ENCODE results near the gene EPC1.
A peak's percentile ranks its signal among the peaks of the same experiment; 100 is the strongest.
"Not testable (repeated sequence)": the region's sequence is repeated elsewhere in the genome, so short reads cannot be mapped to it uniquely, and the experiment has no call there.

The EPC1 gene

GRCh38 chr10:32372000-32372875 lies 25.3 kb upstream of the EPC1 start:
- no peak for DNase-seq (ENCODE audit: low read depth, low spot score)

GRCh38 chr10:32371101-32371500 lies 24.1 kb upstream of the EPC1 start:
- DNase-seq (ENCODE audit: low read depth, low spot score), result no peak

DNA sequence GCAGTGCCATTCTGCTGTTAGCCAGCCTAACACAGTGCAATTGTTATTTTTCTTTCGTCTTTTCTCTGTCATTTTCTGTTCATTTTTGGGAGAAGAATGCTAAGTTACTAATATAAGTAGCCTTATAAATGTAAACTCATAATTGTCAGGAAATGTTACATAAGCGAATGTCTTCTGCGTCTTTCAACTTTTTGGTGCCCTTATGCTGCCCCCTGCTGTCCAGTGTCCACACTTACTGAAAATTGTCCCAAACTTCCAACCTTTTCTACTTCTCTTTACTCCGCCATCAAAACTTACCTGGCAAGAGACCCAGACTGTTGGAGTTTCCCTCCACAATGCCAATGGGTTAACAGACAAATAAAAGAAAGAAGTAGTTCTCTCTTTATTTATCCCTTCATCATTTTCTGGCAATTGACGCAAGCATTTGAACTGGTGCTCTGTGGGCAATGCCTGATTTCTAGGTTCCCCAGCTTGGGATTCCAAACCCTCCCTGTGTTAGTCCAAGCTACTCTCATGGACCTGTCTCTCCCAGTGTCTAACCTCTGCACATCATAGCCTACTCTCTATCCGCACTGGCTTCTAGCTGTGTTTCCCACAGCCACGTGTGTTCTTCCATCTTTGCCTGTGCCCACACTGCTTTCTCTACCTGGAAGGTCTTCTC lies 21.0 kb upstream of the EPC1 start:
- DNase-seq (ENCODE audit: low read depth, low spot score), result peak; percentile 40

- DNase-seq (ENCODE audit: low read depth, low spot score), result no peak
These were observed 19.6 kb upstream of the EPC1 start for GRCh38 chr10:32366588-32366987.

DNA sequence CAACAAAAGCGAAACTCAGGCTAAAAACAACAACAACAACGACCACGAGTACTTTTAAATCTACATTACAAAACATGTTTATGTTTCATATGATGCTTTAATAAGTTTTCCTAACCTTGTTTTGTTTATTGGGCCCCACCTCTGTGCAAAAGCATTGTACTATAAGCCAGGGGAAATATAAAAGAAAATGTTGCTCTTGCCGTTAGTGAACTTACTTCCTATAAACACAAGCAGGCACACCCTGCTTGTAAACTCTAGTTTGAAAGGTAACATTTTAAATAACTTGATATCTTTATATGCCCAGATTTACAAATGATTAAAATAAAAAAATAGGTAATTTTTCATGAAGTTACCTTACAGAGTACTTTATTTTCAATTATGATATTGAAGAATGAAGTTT lies 19.2 kb upstream of the EPC1 start:
- no peak for DNase-seq (ENCODE audit: low read depth, low spot score)

DNA sequence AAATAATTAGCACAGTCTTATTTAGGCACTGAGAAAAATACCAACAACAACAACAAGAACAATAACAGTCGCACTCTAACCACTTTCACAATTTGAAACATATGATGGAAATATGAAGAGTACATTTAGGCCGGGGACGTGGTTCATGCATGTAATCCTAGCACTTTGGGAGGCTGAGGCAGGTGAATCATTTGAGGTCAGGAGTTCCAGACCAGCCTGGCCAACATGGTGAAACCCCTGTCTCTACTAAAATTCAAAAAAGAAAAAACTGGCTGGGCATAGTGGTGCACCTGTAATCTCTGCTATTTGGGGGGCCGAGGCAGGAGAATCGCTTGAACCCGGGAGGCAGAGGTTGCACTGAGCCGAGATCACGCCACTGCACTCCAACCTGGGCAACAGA lies 18.4 kb upstream of the EPC1 start:
- DNase-seq (ENCODE audit: low read depth, low spot score), result not testable (repeated sequence)

DNA sequence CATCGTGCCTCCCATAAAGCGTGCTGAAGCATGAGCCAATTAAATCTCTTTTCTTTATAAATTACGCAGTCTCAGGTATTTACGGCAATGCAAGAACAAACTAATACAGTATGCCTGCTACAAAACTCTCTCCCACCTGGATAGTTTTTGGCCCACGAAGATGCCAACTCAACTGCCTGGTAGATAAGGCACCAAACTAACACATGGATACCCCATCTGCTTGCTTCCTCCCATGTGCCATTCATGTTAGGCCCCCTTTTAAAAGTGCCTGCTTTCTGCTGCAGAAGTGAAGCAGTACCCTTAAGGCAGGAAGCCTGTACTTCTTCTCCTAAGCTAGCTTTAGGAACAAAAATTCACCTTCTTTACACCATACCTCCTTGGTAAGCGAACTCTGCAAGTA lies 15.6 kb upstream of the EPC1 start:
- no peak for DNase-seq (ENCODE audit: low read depth, low spot score)

DNA sequence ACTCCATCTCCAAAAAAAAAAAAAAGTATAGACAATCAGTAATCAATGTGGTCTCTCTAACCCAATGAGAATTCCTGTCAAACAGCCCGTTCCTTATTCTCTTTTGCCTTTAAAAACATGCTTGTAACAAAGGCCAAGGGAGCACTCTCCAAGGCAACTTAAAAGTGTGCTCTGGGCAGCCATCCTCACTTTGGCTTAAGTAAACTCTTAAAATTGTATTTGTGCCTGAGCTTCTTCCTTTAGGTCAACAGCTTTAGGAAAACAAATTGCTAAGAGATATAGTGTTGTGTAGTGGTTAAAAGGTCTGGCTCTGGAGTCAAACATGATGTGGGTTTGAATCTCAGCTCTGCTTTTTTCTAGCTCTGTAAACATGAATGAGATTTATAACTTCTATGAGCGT lies 13.9 kb upstream of the EPC1 start:
- DNase-seq (ENCODE audit: low read depth, low spot score), result no peak

DNA sequence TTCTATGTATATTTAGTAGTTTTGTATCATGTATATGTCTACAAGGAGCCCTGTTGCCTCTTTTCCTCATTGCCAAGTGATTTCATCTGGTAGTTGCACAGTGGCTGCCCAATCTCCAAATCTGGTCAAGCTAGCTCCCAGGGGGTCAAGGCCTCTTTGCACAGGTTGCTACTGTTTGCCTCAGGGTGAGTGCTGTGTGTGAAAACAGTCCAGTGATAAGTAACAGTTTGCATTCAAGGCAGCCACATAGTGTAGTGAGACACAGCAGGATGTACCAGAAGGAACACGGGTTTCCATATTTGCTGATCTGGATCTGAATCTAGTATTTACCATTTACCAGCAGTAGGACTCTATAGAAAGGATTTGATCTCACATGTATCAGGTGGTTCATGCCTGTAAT lies 13.3 kb upstream of the EPC1 start:
- no peak for DNase-seq (ENCODE audit: low read depth, low spot score)

GRCh38 chr10:32357056-32357735 lies 10.2 kb upstream of the EPC1 start:
- no peak for DNase-seq (ENCODE audit: low read depth, low spot score)

DNA sequence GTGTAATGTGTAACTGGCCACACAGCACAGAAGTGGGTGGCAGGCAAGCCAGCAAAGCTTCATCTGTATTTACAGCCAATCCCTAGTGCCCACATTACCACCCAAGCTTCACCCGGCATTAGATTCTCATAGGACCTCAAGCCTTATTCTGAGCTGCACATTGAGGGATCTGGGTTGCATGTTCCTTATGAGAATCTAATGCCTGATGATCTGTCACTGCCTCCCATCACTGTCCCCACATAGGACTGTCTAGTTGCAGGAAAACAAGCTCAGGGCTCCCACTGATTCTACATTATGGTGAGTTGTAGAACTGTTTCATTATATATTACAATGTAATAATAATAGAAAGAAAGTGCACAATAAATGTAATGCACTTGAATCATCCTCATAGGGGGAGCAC lies 7.7 kb upstream of the EPC1 start:
- not testable (repeated sequence) for DNase-seq (ENCODE audit: low read depth, low spot score)

DNA sequence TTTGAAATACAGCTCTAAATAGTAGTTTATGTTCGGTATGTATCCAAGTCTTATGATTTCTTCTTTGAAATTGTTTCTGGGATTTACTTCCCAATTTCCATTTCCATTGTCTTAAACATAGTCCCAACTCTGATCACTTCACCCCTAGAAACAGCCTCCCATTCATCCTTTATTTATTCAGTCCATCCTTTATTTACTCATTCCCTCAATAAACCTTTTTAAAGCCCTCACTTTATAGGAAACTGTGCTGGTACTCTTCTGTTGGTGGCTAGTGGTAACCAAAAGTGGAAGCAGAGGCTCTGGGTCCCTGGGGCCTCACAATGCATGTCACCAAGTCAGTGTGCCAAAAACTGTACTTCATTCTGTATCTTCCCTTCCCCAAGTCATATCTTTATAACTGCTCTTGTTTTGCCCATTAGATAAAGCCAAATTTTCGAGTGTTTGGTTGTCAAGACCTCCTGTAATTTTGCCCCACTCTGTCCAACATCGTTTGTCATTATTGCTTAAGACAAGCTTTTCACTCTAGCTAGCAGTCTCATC lies 3.9 kb upstream of the EPC1 start:
- DNase-seq (ENCODE audit: low read depth, low spot score), result no peak

GRCh38 chr10:32349968-32350738 lies 3.2 kb upstream of the EPC1 start:
- no peak for DNase-seq (ENCODE audit: low read depth, low spot score)

DNA sequence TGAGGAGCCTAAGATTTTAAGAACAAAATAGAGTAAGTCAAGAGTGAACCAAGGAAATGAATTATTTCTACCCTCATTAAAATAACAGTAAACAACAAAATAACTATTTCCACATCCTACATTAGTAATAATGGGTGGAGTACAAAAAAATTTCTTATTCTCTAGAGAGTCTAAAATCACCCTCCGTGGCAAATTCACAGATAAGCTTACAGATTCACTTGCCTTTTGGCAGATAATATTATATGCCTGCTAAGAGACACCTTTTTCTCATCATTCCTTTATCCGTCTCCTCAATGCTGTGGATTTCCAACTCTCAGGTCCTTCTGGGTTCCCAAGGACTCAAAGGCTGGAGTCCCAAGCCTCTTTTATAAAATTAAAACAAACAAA lies 2.2 kb upstream of the EPC1 start:
- DNase-seq (ENCODE audit: low read depth, low spot score), result no peak

DNA sequence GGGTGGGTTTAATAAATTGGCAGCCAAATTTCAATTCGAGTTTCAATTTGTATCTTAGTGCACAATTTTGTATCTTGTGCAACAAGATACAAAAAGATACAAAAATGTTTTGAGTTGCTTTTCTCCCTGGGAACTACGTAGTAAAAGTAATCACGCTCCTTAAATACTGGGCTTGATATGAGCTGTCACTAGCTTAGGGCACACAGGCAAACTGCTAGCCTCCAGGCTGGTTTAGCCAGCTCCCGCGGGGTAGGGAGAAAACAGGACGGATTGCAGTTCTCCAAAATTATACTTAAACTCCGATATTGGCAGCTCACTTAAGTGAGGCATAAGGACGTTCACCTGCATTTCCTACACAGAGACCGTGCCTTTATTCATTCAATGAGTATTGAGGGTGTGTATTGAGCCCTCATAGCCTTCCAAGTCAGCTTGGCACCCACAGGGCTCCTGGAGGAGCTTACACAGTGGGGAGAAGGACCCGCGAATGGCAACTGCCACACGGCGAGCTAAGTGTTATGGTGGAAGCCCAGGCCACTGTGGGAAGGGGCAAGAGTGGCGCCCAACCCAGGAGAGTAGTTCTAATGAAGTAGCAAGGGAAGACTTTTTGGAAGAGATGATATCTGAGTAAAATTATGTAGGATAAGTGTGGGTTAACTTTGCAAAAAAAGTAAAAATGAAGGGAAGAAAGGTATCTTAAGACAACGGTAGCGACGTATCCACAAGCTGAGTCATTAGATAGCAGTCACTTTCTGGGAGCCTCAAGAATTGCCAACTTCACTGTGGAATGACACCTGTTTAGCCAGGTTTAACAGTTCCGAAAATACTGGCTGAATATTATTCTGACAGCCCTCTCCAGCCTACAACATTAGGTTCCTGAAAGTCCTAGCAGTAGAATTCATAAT lies 1.6 kb upstream of the EPC1 start:
- peak; percentile 23 for DNase-seq (ENCODE audit: low read depth, low spot score)

- DNase-seq (ENCODE audit: low read depth, low spot score), result no peak
These were observed 535 bp upstream of the EPC1 start for GRCh38 chr10:32347363-32348022.

DNA sequence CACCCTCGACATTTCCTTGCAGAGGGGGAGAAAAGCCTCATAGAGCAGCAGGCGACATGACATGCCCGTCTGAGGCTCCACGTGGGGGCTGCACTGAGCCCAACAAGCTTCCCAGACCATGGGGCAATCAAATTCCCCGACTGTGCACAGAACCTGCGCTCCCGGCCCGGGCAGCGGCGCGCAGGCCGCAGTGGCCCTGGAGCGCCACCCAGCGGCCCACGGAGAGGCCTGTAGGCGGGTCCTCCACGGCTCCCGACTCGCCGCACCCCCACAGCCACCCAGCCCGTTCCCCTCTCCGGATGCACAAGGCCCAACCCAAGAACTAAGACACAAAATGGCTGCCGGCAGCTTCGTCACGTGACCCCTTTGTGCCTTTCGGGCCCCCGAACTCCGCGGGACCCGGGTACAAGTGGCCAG lies 816 bp downstream of the EPC1 start:
- DNase-seq (ENCODE audit: low read depth, low spot score), result peak; percentile 99

DNA sequence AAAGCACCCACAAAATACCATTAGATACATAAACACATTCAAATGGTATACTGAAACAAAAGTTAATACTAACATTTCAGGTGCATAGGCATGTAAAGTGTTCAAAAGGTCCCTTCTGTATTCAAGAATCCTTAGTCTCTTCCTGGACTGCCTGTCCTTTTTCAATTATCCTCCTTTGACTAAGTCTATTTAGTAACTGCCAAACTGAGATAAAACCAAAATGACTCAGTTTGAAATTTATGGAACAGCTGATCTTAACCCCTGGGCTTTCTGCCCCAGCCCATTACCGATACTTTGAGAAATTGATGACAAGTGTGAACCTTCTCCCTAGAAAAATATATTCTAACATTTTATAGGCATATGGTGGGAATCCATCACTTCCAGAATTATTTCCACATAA lies 5.4 kb downstream of the EPC1 start:
- no peak for DNase-seq (ENCODE audit: low read depth, low spot score)

DNA sequence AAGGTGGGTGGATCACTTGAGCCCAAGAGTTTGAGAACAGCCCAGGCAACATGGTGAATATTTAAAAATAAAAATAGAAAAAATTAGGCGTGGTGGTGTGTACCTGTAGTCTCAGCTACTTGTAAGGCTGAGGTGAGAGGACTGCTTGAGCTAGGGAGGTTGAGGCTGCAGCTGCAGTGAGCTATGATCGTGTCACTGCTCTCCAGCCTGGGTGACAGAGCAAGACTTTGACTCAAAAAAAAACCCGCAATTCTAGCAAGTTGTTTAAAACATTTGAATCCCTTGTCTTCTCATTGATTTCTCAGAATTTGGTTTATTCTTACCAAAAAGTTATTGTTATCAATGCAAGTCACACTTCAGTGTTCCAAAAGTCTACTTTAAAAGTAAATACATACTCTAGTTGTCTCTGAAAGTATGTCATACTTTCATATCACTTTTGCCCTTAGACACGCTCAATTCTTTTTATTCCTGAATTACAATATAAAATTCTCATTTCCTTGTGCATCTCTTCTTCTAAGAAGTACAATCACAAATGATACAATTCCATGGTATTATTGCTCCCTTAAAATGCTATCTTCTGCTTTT lies 6.3 kb downstream of the EPC1 start:
- DNase-seq (ENCODE audit: low read depth, low spot score), result no peak

DNA sequence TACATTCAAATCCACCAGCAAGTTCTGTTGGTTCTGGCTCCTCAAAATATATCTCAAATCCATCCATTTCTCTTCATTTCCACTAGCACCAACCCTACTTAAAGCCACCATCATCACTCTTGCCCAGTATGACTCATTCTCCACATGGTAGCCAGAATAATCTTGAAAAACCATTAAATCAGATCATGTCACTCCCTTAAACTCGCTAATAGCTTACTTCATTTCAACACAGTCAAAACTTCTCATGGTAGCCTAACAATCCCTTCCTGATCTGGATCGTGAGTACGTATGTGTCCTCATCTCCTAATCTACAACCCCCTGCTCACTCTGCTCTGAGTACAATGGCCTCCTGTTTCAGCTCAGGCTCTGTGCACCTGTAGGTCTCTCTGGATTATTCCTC lies 8.7 kb downstream of the EPC1 start:
- DNase-seq (ENCODE audit: low read depth, low spot score), result no peak
